Stimulated activated CD8-positive, alpha-beta memory T cell treated with anti-CD3 and anti-CD28 coated beads, Interleukin-15, amount 100 ng/mL, for 48 hours (primary cell): ENCODE results near the gene AKAP11.

Source experiments
- DNase-seq, 2 donors: peaks; one replicate each; pipeline ENCODE4 v3.0.0-alpha.2; 2020; ENCODE audit warnings: low read depth in 2 of 2

AKAP11 gene

GRCh38 chr13:42274386-42275097 is 2.6 kb downstream of the AKAP11 start:
- no peak for DNase-seq

DNA sequence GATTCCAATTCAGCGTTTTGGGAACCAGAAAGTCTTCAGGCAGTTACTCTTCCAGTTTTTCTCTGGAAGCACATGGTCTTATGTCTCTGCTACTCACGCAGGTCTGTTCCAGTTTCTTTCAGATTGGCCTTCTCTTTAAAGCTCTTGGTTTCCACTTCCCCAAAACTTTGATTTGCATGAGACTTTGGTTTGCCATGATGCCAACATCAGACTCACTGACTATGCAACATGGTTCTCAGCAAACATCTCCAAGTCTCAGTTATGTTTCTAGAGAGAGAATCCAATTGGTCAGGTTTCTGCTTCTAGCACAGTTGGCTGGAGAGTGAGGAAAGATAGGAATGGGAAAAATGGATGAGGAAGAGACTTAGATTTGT is 3.1 kb downstream of the AKAP11 start:
- DNase-seq: no peak

GRCh38 chr13:42275506-42275905 is 3.6 kb downstream of the AKAP11 start:
- no peak for DNase-seq

DNA sequence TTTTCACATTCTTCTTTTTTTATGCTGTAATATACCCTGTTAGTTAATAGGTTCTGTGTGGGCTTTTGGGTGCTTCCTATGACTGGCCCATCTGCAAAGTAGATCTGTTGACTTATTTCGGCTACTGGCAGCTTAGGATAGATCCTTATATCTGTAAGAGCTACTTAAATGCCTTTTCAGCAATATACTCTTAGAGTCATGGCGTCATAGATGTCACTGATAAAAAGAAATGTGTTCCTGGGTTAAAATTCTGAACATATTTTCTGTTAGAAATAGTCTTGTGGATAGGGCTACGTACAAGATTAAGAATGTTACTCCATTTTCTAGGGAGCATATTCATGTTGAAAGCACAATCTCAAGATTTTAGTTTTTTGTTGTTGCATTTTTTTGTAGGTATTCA is 4.7 kb downstream of the AKAP11 start:
- DNase-seq: no peak

DNA sequence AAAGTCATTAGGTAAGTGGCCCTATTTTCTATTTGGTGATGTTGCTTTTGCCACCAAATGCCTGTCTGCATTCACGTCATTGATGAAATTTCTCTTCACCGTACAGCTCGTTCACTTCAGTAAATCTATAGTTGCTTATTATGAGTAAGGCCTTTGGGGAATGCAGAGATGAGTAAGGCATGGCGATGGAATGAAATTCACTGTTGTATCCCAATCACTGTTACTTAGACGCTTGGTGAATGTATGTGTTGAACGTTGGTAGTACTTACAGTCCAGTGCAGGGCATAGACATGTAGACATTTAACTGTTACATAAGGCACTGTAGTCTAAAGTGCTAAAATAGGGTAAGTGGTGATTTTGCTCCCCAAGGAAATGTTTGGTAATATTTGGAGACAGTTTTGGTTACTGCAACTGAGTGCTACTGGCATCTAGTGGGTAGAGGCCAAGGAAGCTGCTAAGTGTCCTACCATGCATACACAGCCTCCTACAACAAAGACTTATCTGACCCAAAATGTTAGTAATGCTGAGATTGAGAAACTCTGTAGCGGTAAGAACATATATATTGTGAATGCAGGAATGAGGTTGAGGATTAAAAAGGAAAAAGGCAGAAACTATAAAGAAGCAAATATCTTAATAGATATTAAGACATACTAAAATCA is 5.8 kb downstream of the AKAP11 start:
- no peak for DNase-seq

DNA sequence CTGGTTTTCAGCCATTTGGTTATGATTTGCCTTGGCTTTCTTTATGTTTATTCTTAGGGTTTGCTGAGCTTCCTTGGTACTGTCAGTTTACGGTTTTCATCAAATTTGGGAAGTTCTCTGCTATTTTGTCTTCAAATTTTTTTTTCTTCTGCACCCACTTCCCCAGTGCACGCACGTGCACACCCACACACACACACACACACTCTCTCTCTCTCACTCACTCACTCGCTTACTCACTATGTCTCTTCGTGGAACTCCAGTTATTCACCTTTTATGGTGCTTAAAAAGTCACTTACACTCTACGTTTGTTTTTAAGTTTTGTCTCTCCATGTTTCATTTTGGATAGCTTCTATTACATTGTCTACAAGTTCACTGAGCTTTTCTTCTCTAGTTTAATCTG is 7.1 kb downstream of the AKAP11 start:
- DNase-seq: no peak

- DNase-seq: no peak
These were observed 8.0 kb downstream of the AKAP11 start for GRCh38 chr13:42279986-42280385.

DNA sequence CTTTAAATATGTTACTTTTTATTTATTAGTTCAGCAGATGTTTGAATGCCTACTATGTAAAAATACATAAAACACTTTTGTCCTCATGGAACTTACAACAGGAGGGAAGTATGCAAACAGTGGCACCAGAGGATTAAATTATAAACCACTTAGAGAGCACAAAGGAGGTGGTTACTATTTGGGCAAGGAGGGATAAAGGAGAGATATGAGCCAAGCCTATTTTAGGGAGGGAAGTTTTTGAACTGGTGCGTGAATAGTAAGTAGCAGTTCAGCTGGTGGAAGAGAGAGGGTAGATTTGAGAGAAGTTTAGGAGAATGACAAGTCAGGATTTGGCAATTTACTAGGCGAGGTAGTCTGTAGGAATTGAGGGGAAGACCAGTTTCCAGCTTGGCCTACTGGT is 8.6 kb downstream of the AKAP11 start:
- DNase-seq: no peak

GRCh38 chr13:42283574-42283973 is 11.6 kb downstream of the AKAP11 start:
- DNase-seq: no peak

GRCh38 chr13:42284068-42284467 is 12.1 kb downstream of the AKAP11 start:
- no peak for DNase-seq

- no peak for DNase-seq
These were observed 26.4 kb downstream of the AKAP11 start for GRCh38 chr13:42298392-42298791.

DNA sequence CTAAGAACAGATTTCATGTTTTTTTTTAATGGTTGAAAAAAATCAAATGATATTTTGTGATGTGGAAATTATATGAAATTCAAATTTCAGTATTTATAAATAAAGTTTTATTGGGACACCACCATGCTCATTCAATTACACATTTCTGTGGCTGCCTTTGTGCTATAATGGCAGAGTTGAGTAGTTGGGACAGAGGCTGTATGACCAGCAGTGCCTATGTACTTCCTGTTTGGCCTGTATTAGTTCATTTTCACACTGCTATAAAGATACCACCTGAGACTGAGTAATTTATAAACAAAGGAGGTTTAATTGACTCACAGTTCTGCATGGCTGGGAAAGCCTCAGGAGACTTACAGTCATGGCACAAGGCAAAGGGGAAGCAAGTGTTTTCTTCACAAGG is 33.6 kb downstream of the AKAP11 start:
- no peak for DNase-seq

DNA sequence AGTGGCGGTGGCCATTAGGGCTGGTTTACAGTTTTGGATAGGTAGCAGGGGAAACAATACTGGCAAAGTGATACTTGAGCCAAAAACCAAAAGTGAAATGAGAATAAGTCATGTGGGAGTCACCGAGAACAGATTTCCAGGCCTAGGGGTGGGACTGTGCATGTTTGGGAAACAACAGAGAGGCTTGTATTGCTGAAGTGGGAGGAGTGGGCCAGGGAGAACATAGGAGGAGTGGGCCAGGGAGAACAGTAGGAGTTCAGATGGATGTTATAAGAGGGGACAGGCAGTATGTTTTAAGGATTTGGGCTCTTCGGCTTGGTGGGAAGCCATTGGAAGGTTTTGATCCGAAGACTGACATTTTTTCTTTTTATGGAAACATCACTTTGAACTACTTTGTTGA is 35.5 kb downstream of the AKAP11 start:
- no peak for DNase-seq

GRCh38 chr13:42312817-42313431 is 41.0 kb downstream of the AKAP11 start:
- DNase-seq: no peak

GRCh38 chr13:42318570-42318969 is 46.6 kb downstream of the AKAP11 start:
- no peak for DNase-seq

- DNase-seq: no peak
These were observed 48.4 kb downstream of the AKAP11 start for GRCh38 chr13:42320375-42320787.

- DNase-seq: no peak
These were observed 50.9 kb downstream of the AKAP11 start for GRCh38 chr13:42322806-42323205.

- DNase-seq: no peak
These were observed 52.8 kb downstream of the AKAP11 start for GRCh38 chr13:42324704-42325103.

DNA sequence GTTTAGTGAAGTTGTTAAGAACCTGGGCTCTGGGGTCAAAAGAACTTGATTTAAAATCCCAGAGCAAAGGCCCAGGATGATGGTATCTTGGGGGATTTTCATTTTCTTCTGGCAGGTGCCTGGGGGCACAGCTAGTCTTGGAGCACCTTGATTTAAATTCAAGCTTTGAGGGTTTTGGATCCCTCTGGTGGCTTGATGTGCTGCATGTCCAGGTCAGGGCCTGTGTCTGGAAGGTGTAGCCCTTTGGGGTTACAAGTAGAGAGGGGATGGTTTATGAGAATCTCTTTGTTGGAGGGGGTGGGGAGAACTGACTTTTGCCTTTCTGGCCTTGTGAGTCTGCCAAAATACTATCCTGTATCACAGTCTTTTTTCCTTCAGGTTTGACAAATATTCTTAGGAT is 55.8 kb downstream of the AKAP11 start:
- no peak for DNase-seq

DNA sequence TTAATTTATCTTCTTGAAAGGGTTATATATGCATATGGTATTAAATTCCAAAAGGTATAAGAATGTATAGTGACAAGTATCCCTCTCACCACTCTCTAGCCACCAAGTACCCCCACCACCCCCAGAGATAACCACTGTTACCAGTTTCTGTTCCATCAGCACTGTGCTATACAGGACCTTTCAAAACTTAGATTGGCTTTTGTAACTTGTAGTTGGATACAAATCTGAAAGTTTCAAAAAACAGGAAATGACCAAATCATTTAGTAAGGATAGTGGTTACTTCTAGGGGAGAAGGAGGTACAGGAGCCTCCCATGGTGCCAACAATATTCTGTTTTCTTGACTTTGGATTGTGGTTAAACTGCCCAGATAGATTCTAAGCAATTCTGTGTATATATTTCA is 56.7 kb downstream of the AKAP11 start:
- no peak for DNase-seq

DNA sequence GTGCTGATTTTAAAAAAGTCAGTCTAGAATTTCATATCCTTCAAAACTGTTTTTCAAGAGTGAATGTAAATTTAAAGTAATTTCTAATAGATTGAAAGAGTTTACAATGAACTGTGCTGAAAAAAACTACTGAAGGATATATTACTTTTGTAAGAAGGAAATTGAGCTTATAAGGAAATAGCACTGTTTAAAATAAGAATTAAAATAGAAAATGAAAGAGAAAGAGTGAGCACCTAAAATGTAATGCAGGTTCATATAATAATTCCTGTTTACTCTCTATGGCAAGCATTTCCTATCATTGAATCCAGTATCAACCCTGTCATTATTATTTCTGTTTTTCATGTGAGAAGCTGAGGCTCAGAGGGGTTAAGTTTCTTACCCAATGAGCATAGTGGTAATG is 57.3 kb downstream of the AKAP11 start:
- no peak for DNase-seq

DNA sequence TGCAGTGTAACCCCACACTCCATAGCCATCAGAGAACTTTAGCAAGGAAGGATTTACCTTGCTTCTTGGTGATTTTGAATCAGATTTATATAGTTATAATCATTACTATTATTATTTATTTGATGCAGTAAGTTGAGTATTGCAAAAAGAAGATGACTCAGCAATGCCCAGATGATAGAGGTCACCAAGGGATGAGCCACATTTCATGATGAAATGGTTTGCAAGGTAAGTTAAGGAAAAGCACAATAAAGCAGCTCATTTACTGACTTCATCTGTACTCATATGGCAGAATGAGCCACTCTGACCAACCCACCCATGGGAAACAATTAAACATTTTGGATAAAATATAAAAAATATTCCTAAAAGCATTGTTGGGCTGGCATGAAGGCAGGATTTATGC is 59.1 kb downstream of the AKAP11 start:
- no peak for DNase-seq

GRCh38 chr13:42333613-42334328 is 61.8 kb downstream of the AKAP11 start:
- DNase-seq: no peak
